8988T (cell line): ENCODE results near the gene MAN2A2.

ENCODE experiments used
- DNase-seq: peaks from one replicate; pipeline ENCODE4 v3.0.0; 2011

MAN2A2 gene

GRCh38 chr15:90947577-90948357 lies 44.7 kb downstream of the MAN2A2 start:
- no peak for DNase-seq

- no peak for DNase-seq
Observed at GRCh38 chr15:90948506-90948905, 45.4 kb downstream of the MAN2A2 start.

DNA sequence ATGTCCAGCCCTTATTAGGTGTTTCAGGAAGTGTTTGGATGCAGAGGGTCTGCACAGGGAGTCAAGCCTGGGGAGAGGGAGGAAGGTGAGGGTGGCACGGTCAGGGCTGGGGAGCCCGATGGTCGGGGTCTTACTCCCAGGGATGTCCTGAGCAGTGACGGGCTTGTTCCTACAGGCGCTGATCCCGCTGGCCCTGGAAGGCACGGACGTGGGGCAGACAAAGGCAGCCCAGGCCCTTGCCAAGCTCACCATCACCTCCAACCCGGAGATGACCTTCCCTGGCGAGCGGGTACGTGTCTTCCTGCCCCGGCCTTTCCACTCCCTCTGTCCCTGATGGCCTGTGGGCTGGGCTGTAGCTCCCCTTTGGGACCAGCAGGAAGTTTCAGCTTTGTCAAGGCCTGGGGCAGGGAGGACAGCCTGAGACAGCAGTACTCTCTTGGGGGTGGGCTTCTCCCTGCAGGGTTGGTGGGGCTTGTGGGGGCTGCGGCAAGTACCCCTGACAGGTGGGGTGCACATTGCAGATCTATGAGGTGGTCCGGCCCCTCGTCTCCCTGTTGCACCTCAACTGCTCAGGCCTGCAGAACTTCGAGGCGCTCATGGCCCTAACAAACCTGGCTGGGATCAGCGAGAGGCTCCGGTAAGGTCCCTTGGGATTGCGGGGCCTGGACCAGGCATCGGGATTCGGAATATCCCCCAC lies 47.0 kb downstream of the MAN2A2 start:
- no peak for DNase-seq

GRCh38 chr15:90950676-90951075 lies 47.6 kb downstream of the MAN2A2 start:
- DNase-seq: no peak

DNA sequence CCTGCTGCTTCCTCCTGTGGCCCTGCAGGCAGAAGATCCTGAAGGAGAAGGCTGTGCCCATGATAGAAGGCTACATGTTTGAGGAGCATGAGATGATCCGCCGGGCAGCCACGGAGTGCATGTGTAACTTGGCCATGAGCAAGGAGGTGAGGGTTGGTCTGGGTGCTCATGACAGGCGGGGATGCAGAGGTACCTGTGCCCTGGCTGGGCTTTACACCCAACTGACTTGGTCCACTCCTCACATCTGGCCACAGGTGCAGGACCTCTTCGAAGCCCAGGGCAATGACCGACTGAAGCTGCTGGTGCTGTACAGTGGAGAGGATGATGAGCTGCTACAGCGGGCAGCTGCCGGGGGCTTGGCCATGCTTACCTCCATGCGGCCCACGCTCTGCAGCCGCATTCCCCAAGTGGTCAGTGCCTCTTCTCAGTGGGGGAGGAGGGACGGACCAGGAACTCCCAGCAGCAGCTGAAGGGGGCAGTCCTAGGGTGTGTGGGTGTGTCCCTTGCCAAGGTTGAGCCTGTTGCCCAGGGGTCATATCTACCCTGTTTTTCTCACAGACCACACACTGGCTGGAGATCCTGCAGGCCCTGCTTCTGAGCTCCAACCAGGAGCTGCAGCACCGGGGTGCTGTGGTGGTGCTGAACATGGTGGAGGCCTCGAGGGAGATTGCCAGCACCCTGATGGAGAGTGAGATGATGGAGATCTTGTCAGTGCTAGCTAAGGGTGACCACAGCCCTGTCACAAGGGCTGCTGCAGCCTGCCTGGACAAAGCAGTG lies 50.0 kb downstream of the MAN2A2 start:
- DNase-seq: no peak

DNA sequence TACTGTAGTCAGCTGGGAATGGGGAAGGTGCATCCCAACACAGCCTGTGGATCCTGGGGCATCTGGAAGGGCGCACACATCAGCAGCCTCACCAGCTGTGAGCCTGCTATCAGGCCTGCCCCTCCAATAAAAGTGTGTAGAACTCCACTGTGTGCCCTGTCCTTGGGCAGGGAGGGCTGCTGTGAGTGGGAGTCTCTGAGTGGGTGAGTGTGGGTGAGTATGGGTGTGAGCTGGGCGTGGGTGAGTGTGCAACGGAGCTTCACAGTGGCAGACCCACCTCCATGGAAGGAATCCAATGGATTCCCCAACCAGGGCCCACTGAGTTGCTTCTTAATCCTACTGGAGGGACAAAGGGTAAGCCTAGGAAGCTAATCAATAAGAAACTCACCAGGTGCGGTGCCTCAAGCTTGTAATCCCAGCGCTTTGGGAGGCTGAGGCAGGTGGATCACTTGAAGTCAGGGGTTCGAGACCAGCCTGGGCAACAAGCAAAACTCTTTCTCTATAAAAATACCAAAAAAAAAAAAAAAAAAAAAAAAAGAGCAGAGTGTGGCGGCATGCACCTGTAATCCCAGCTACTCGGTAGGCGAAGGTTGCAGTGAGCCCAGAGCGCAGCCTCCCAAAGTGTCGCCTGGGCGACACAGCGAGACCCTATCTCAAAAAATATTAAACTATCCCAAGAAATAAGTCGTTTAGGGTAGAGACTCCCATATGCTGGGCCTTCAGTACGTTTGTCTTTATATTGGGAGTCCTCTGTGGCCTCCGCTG lies 51.0 kb downstream of the MAN2A2 start:
- no peak for DNase-seq

- DNase-seq: peak; percentile 97
Observed at GRCh38 chr15:90954712-90955623, 51.9 kb downstream of the MAN2A2 start, which contains the start of gene RCCD1. TSS of gene RCCD1 (plus strand) at chr15:90954884. CDS start at chr15:90956735, 1,851 bp downstream.

GRCh38 chr15:90955624-90956273 lies 52.6 kb downstream of the MAN2A2 start:
- DNase-seq: no peak

GRCh38 chr15:90956274-90957030 lies 53.4 kb downstream of the MAN2A2 start:
- peak; percentile 82 for DNase-seq

DNA sequence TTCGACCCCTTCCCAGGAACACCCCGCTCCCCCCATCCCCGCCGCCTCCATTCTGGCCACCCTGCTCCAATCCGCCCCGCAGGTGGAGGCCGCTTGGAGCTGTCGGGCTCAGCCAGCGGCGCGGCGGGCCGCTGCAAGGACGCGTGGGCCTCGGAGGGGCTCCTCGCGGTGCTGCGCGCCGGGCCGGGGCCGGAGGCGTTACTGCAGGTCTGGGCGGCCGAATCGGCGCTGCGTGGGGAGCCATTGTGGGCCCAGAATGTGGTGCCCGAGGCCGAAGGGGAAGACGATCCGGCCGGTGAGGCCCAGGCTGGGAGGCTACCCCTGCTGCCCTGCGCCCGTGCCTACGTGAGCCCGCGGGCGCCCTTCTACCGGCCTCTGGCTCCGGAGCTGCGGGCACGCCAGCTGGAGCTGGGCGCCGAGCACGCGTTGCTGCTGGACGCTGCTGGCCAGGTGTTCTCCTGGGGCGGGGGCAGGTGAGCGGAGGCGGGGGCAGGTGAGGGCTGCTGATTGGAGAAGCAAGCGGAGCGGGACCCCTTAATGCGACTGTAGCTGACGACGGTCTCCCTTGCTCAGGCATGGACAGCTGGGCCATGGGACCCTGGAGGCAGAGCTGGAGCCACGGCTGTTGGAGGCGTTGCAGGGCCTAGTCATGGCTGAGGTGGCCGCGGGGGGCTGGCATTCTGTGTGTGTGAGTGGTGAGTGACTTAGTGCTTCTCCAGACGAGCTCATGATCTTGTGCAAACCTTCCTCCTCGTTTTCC lies 54.1 kb downstream of the MAN2A2 start:
- DNase-seq: no peak

DNA sequence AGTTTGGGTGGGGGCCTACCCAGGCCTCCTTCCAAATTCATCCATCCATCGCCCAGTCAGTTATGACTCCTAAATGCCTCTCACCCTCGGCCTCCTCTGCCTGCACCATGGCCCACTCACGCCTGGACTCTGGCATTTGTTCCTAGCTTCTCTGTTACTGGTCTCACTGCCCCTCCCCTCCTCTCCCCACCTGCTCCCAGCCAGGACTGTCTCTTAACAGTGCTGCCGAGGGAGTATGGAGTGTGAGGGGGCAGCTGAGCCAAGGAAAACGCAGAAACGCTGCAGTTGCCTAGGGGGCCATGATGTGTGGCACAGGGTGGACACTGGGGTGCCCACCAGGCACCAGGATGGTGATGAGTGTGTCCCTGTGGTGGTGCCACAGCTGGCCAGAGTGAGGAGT lies 54.7 kb downstream of the MAN2A2 start:
- DNase-seq: no peak

GRCh38 chr15:90959028-90959595 lies 56.0 kb downstream of the MAN2A2 start:
- DNase-seq: no peak

- DNase-seq: no peak
Observed at GRCh38 chr15:90959894-90960293, 56.8 kb downstream of the MAN2A2 start.

DNA sequence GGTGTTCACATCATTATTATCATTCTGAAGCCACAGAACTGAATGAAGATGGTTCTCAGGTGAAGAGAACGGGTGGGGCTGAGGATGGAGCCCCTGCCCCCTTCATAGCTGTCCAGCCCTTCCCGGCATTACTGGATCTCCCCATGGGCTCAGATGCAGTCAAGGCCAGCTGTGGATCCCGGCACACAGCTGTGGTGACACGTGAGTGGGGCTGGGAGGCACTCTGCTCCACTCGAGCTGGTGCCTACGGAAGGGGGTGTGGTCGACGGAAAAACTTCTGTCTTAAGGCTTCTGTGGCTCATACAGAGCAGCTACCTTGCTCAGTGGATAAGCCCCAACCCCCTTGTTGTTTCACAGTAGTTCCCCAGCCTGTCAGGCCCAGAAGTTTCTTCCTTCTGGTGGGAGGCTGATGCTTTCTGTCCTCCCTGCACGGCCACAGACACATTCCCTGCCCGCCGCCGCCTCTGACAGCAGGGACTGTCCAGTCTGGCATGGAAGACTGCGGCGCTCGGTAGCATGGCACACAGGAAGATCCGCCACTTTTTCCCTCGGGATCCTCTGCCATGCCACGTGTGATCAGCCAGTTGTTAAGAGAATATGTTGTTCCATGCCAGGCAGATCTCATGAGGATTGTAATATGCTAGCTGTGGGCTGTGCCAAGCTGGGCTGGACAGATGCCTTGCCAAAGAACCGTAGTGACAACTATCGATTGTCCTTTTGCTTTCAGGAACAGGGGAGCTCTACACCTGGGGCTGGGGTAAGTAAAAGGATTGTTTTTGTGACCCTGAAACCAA lies 57.4 kb downstream of the MAN2A2 start:
- no peak for DNase-seq

GRCh38 chr15:90962021-90962420 lies 58.9 kb downstream of the MAN2A2 start:
- DNase-seq: no peak

DNA sequence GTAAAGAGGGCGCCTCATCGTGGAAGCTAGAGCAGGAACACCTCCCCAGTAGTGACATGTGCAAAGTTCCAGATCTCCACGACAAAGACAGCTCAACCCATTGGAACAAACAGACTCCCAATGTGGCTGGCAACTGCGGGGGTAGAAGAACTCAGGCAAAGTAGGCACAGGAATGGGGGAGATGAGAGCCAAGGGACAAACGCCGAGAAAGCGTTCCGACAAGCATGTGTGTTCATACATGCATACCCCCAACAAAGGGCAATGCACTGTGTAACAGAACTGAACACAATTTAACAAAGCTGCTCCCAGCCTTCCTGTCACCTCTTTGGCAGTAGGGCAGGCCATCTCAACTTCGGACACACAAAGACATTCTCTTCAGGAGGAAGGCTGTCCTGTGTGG lies 63.2 kb downstream of the MAN2A2 start:
- DNase-seq: no peak

GRCh38 chr15:90967206-90967605 lies 64.1 kb downstream of the MAN2A2 start:
- no peak for DNase-seq

DNA sequence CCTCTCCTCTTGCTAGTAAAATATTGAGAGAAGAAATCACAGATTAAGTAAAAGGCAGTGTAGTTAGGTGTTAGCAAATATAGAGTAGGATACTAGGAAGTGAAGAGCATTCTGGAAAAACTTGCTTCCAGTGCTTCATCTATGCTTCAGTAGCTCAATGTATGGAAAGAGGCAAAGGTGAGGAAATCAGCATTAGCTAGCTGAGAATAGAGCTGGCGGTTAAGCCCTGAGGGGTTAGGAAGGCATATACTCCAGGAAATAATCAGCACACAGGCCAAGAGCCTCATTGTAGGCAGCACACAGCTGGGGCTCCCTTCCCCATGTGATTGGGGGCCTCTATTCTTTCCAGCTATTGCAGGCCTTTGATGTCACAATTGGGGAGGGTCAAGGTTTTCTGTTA lies 65.3 kb downstream of the MAN2A2 start:
- DNase-seq: no peak
